HCT116 (cell line): ENCODE measurements around the gene PCDHGA9. TPM values are rescaled to one million over a fixed set of nuclear protein-coding genes. Genes with fewer than 3 reads are reported as not detected.
"Not testable (repeated sequence)": the region's sequence is repeated elsewhere in the genome, so short reads cannot be mapped to it uniquely, and the experiment has no call there.

ENCODE experiments used
- ATAC-seq: fragments of 200-7000 bp; cut with Tn5 transposase; 2 replicates; pipeline ENCODE4 v1.9.1; 2020; ENCODE audit warnings: mild to moderate bottlenecking, moderate library complexity
- BruUV-seq: library from RNA; stranded (reverse); fragments of 400-500 nt; replicated peaks from 2 replicates; lab custom pipeline; 2021; lab: Mats Ljungman, UMichigan
- CTCF ChIA-PET: fragments of 300-600 bp; sonication (Branson Sonifier 250); formaldehyde crosslinking; loops from one replicate; lab custom pipeline; 2021; ENCODE audit warnings: antibody characterized with exemption; lab: Charles Lee
- POLR2A ChIA-PET: fragments of 300-600, 350-600 bp; sonication (Branson Sonifier 250); formaldehyde crosslinking; loops from one replicate; lab custom pipeline; 2021; ENCODE audit warnings: antibody characterized with exemption; lab: Charles Lee
- RAD21 ChIA-PET, 2 experiments: fragments of 300-600 bp; sonication (Branson Sonifier 250); formaldehyde crosslinking; loops; one replicate each; lab custom pipeline; 2023; ENCODE audit warnings: low total read pairs in 2 of 2; ENCODE audit not compliant: uncharacterized antibody in 2 of 2, unreplicated experiment in 2 of 2, low non-redundant PET in 1 of 2; lab: Charles Lee
- DNase-seq: peaks from one replicate; pipeline ENCODE4 v3.0.0-alpha.2; 2010; ENCODE audit warnings: low read depth, low spot score
- H2AFZ ChIP-seq: fragments of 200-600 bp; shearing (Covaris generic), sonication (generic); 2 replicates; pipeline ENCODE4 v1.6.1; 2017; ENCODE audit warnings: low read depth, mixed run types, mixed read lengths, antibody characterized with exemption, low read length; ENCODE audit not compliant: poor library complexity, severe bottlenecking
- H3K27ac ChIP-seq: 2 replicates; pipeline ENCODE4 v1.5.1; 2012; ENCODE audit warnings: low read depth, low read length
- H3K27me3 ChIP-seq: fragments of 200-600 bp; sonication (generic); 2 replicates; pipeline ENCODE4 v1.6.1; 2016; ENCODE audit warnings: mixed run types, low read length, mixed read lengths; ENCODE audit not compliant: insufficient read depth
- H3K36me3 ChIP-seq, 2 experiments: fragments of 200-500 bp in 1 of 2; fragments of 200-600 bp in 1 of 2; sonication (Bioruptor generic) in 1 of 2; sonication (generic) in 1 of 2; 2 replicates each; pipeline versions ENCODE4 v1.5.1 to v1.6.1; 2014 to 2016; ENCODE audit warnings: low read length in 2 of 2, inconsistent platforms in 1 of 2, mixed read lengths in 1 of 2, mixed run types in 1 of 2; ENCODE audit not compliant: insufficient read depth in 2 of 2, control insufficient read depth in 1 of 2
- H3K4me1 ChIP-seq, 2 experiments: fragments of 200-600 bp in 1 of 2; sonication (generic) in 1 of 2; 2 replicates each; pipeline versions ENCODE4 v1.5.1 to v1.6.1; 2012 to 2017; ENCODE audit warnings: low read length in 2 of 2, inconsistent platforms in 1 of 2, mild to moderate bottlenecking in 1 of 2, mixed read lengths in 1 of 2, mixed run types in 1 of 2, moderate library complexity in 1 of 2; ENCODE audit not compliant: insufficient read depth in 2 of 2, control insufficient read depth in 1 of 2
- H3K4me2 ChIP-seq: fragments of 200-600 bp; sonication (generic); 2 replicates; pipeline ENCODE4 v1.6.1; 2017; ENCODE audit warnings: mixed run types, low read length, mixed read lengths
- H3K4me3 ChIP-seq, 2 experiments: fragments of 200-600 bp in 1 of 2; sonication (generic) in 1 of 2; replicated peaks in 1 of 2; 2 replicates each; pipeline ENCODE4 v1.5.1; 2011 to 2016; ENCODE audit warnings: low read length in 2 of 2, control low read depth in 1 of 2, low read depth in 1 of 2, mild to moderate bottlenecking in 1 of 2, mixed read lengths in 1 of 2, mixed run types in 1 of 2
- H3K79me2 ChIP-seq: fragments of 200-600 bp; sonication (generic); 2 replicates; pipeline ENCODE4 v1.6.1; 2017; ENCODE audit warnings: mild to moderate bottlenecking, mixed run types, low read length, moderate library complexity, mixed read lengths; ENCODE audit not compliant: insufficient read depth
- H3K9ac ChIP-seq: fragments of 200-600 bp; sonication (generic); 2 replicates; pipeline ENCODE4 v1.6.1; 2016; ENCODE audit warnings: low read length, mixed read lengths
- H3K9me2 ChIP-seq: fragments of 200-600 bp; sonication (generic), shearing (Covaris generic); 2 replicates; pipeline ENCODE4 v1.6.1; 2017; ENCODE audit warnings: mixed run types, mild to moderate bottlenecking, moderate library complexity; ENCODE audit not compliant: insufficient read depth
- H3K9me3 ChIP-seq, 2 experiments: fragments of 200-500 bp in 1 of 2; fragments of 200-600 bp in 1 of 2; sonication (Bioruptor generic) in 1 of 2; sonication (generic) in 1 of 2; 2 replicates each; pipeline ENCODE4 v1.6.1; 2014 to 2017; ENCODE audit warnings: low read length in 2 of 2, mixed read lengths in 2 of 2, inconsistent platforms in 1 of 2, low read depth in 1 of 2, mild to moderate bottlenecking in 1 of 2, mixed run types in 1 of 2, moderate library complexity in 1 of 2; ENCODE audit not compliant: control insufficient read depth in 1 of 2, insufficient read depth in 1 of 2
- H4K20me1 ChIP-seq: fragments of 200-600 bp; sonication (generic), shearing (Covaris generic); 2 replicates; pipeline ENCODE4 v1.6.1; 2017; ENCODE audit warnings: mixed run types, mild to moderate bottlenecking, moderate library complexity; ENCODE audit not compliant: insufficient read depth
- CBX3 ChIP-seq: IDR thresholded peaks from 2 replicates; pipeline ENCODE4 v1.6.1; 2012; ENCODE audit warnings: low read depth
- ELF1 ChIP-seq: IDR thresholded peaks from 2 replicates; pipeline ENCODE4 v1.6.1; 2012; ENCODE audit warnings: low read depth, borderline replicate concordance
- EZH2 ChIP-seq: fragments of 200-600 bp; sonication (generic); IDR thresholded peaks from 2 replicates; pipeline ENCODE4 v1.6.1; 2017; ENCODE audit warnings: antibody characterized with exemption, mixed run types
- EZH2phosphoT487 ChIP-seq: fragments of 200-600 bp; IDR thresholded peaks from 2 replicates; pipeline ENCODE4 v1.6.1; 2018; ENCODE audit warnings: antibody characterized with exemption, borderline replicate concordance
- JUND ChIP-seq: IDR thresholded peaks from 2 replicates; pipeline ENCODE4 v1.6.1; 2012
- RAD21 ChIP-seq: IDR thresholded peaks from 2 replicates; pipeline ENCODE4 v1.6.1; 2012; ENCODE audit warnings: low read depth, mild to moderate bottlenecking
- SIN3A ChIP-seq: IDR thresholded peaks from 2 replicates; pipeline ENCODE4 v1.6.1; 2012; ENCODE audit warnings: low read depth
- SP1 ChIP-seq: IDR thresholded peaks from 2 replicates; pipeline ENCODE4 v1.6.1; 2012; ENCODE audit warnings: low read depth
- YY1 ChIP-seq: IDR thresholded peaks from 2 replicates; pipeline ENCODE4 v1.6.1; 2011; ENCODE audit warnings: low read length, low read depth, moderate library complexity, mild to moderate bottlenecking; ENCODE audit not compliant: insufficient replicate concordance; ENCODE audit errors: extremely low read depth
- ZFX ChIP-seq: fragments of 450-650 bp; IDR thresholded peaks from 2 replicates; pipeline ENCODE4 v1.6.1; 2017
- intact Hi-C: fragments of 100-400 bp; cut with micrococcal nuclease; formaldehyde crosslinking; loops from 2 replicates; pipeline ENCODE4 v1.10.0; 2022
- total RNA-seq: library from RNA; stranded (reverse); gene quantifications from one replicate; pipeline ENCODE4 v1.2.1, GENCODE V29; 2021; ENCODE audit not compliant: unreplicated experiment
- TF ChIP-seq, protein P1 (sequence below), 3 experiments: fragments of 200-600 bp in 1 of 3; sonication (generic) in 1 of 3; IDR thresholded peaks in 2 of 3; conservative IDR thresholded peaks in 1 of 3; 2 replicates each; pipeline ENCODE4 v1.5.1; 2012 to 2017; ENCODE audit warnings: low read depth in 2 of 3, low read length in 2 of 3, antibody characterized with exemption in 1 of 3, borderline replicate concordance in 1 of 3, control low read depth in 1 of 3, mild to moderate bottlenecking in 1 of 3, mixed read lengths in 1 of 3, mixed run types in 1 of 3, moderate library complexity in 1 of 3; ENCODE audit not compliant: insufficient read depth in 1 of 3

The PCDHGA9 gene
- total RNA-seq, 1 experiment from 2014 or later: 0.34 TPM

DNA sequence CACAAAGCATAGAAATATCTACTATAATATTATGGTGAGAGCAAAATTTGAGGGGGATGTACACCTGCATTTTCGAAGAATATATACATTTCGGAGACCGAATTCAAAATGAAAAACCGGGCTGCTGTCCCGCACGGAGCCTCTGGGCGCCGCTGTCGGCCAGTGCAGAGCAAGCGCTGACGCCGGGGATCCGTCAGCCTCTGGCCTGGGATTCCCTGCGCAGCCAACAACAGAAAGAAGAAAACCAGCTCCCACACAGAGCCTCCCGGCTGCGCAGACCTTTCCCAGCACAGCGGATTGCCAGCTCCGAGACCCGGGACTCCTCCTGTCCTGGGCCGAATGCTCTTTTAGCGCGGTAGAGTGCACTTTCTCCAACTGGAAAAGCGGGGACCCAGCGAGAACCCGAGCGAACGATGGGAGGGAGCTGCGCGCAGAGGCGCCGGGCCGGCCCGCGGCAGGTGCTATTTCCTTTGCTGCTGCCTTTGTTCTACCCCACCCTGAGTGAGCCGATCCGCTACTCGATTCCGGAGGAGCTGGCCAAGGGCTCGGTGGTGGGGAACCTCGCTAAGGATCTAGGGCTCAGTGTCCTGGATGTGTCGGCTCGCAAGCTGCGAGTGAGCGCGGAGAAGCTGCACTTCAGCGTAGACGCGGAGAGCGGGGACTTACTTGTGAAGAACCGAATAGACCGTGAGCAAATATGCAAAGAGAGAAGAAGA, 5.4 kb downstream of the PCDHGA9 start, which contains the start of gene PCDHGB6:
Gene PCDHGB6 (plus strand): TSS at position 232 of the 716 bp plus-strand sequence. CDS start 182 bp downstream, at position 414.
- RAD21 ChIA-PET, H3K4me2 ChIP-seq, CTCF ChIA-PET, BruUV-seq, H4K20me1 ChIP-seq, intact Hi-C loops, POLR2A ChIA-PET, H3K27ac ChIP-seq, H3K9me3 ChIP-seq, H3K36me3 ChIP-seq, H3K9me2 ChIP-seq, H3K9ac ChIP-seq, H2AFZ ChIP-seq, ATAC-seq, H3K79me2 ChIP-seq, H3K4me3 ChIP-seq, H3K27me3 ChIP-seq, H3K4me1 ChIP-seq, DNase-seq: not testable (repeated sequence)
- TF ChIP-seq RAD21: 0 out of 2 replicates have a peak, but pooled peaks have one; percentile 13
- TF ChIP-seq, protein P1, sequence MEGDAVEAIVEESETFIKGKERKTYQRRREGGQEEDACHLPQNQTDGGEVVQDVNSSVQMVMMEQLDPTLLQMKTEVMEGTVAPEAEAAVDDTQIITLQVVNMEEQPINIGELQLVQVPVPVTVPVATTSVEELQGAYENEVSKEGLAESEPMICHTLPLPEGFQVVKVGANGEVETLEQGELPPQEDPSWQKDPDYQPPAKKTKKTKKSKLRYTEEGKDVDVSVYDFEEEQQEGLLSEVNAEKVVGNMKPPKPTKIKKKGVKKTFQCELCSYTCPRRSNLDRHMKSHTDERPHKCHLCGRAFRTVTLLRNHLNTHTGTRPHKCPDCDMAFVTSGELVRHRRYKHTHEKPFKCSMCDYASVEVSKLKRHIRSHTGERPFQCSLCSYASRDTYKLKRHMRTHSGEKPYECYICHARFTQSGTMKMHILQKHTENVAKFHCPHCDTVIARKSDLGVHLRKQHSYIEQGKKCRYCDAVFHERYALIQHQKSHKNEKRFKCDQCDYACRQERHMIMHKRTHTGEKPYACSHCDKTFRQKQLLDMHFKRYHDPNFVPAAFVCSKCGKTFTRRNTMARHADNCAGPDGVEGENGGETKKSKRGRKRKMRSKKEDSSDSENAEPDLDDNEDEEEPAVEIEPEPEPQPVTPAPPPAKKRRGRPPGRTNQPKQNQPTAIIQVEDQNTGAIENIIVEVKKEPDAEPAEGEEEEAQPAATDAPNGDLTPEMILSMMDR (IDR thresholded peaks at IDR 0.05 in 2 of 3, conservative IDR thresholded peaks at IDR 0.05 in 1 of 3; ENCODE audit: borderline replicate concordance in 1 of 3, insufficient read depth in 1 of 3, low read depth in 2 of 3, low read length in 2 of 3): peak in 1 of 3 experiments; percentile 6; a peak in 1 of 6 replicates

DNA sequence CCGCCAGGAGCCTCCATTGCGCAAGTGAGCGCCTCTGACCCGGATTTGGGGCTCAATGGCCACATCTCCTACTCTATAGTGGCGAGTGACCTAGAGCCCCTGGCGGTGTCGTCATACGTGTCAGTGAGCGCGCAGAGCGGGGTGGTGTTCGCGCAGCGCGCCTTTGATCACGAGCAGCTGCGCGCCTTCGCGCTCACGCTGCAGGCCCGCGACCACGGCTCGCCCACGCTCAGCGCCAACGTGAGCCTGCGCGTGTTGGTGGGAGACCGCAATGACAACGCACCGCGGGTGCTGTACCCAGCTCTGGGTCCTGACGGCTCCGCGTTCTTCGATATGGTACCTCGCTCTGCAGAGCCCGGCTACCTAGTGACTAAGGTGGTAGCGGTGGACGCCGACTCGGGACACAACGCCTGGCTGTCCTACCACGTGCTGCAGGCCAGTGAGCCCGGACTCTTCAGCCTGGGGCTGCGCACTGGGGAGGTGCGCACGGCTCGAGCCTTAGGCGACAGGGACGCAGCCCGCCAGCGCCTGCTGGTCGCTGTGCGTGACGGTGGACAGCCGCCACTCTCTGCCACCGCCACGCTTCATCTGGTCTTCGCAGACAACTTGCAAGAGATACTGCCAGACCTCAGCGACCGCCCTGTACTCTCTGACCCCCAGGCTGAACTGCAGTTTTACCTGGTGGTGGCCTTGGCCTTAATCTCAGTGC, 7.2 kb downstream of the PCDHGA9 start:
- no peaks in the 10 kb centered on the region for H3K27me3 ChIP-seq
- no peak overlapping the region for H3K9ac ChIP-seq
- no peaks in the 10 kb centered on the region for H3K79me2 ChIP-seq
- intact Hi-C loops: no loop called here
- H3K9me3 ChIP-seq: no peaks in the 10 kb centered on the region; a peak in 1 of 4 replicates
- no peaks in the 10 kb centered on the region for H3K9me2 ChIP-seq
- DNase-seq (no peak), ATAC-seq (no peak)
- no peaks in the 10 kb centered on the region for H3K36me3 ChIP-seq
- H3K4me3 ChIP-seq: no peak overlapping the region
- RAD21 ChIA-PET: no interaction called here
- H3K27ac ChIP-seq: no peak overlapping the region
- no peaks in the 10 kb centered on the region for H4K20me1 ChIP-seq
- no TSS peak for BruUV-seq
- POLR2A ChIA-PET: no interaction called here
- no peak overlapping the region for H2AFZ ChIP-seq
- CTCF ChIA-PET: no interaction called here
- H3K4me1 ChIP-seq: peaks cover 2 to 5% of the 10 kb centered on the region in 2 experiments; a peak in 1 of 4 replicates
- H3K4me2 ChIP-seq: no peak overlapping the region
- TF ChIP-seq SP1 (no peak), YY1 (no peak), CBX3 (no peak), EZH2 (no peak), EZH2phosphoT487 (no peak), JUND (no peak), ZFX (no peak), SIN3A (no peak), ELF1 (no peak)
- TF ChIP-seq, protein P1 (IDR thresholded peaks at IDR 0.05 in 2 of 3, conservative IDR thresholded peaks at IDR 0.05 in 1 of 3; ENCODE audit: borderline replicate concordance in 1 of 3, insufficient read depth in 1 of 3, low read depth in 2 of 3, low read length in 2 of 3): no peak
